Neuronal stem cell (in vitro differentiated cells): ENCODE results near the gene DUSP10.

Source experiments
- DNase-seq: peaks from one replicate; pipeline ENCODE4 v3.0.0-alpha.2; 2013; ENCODE audit warnings: low spot score
- H2AFZ ChIP-seq: one replicate; pipeline ENCODE4 v1.6.1; 2013; ENCODE audit warnings: mild to moderate bottlenecking, low read length, inconsistent platforms
- H2AK5ac ChIP-seq: 2 replicates; pipeline ENCODE4 v1.6.1; 2013; ENCODE audit warnings: low read depth, mild to moderate bottlenecking, inconsistent platforms, low read length, moderate library complexity, mixed read lengths
- H2BK120ac ChIP-seq: 2 replicates; pipeline ENCODE4 v1.6.1; 2013; ENCODE audit warnings: low read depth, mild to moderate bottlenecking, inconsistent platforms, low read length, moderate library complexity, mixed read lengths
- H2BK12ac ChIP-seq: one replicate; pipeline ENCODE4 v1.6.1; 2013; ENCODE audit warnings: low read length, inconsistent platforms
- H2BK15ac ChIP-seq: 2 replicates; pipeline ENCODE4 v1.6.1; 2013; ENCODE audit warnings: mild to moderate bottlenecking, low read length, inconsistent platforms, mixed read lengths
- H2BK5ac ChIP-seq: one replicate; pipeline ENCODE4 v1.6.1; 2013; ENCODE audit warnings: inconsistent platforms, mild to moderate bottlenecking, low read length, moderate library complexity
- H3K14ac ChIP-seq: one replicate; pipeline ENCODE4 v1.6.1; 2013; ENCODE audit warnings: low read length, inconsistent platforms
- H3K18ac ChIP-seq: 2 replicates; pipeline ENCODE4 v1.6.1; 2013; ENCODE audit warnings: low read length, inconsistent platforms
- H3K23ac ChIP-seq: 2 replicates; pipeline ENCODE4 v1.6.1; 2013; ENCODE audit warnings: low read depth, mild to moderate bottlenecking, mixed read lengths, low read length, inconsistent platforms; ENCODE audit not compliant: poor library complexity
- H3K27ac ChIP-seq: replicated peaks from 3 replicates; pipeline ENCODE4 v1.5.1; 2013; ENCODE audit warnings: low read length, inconsistent platforms
- H3K27me3 ChIP-seq, 3 experiments: 2 replicates each; pipeline ENCODE4 v1.6.1; 2013; ENCODE audit warnings: low read length in 3 of 3, mild to moderate bottlenecking in 2 of 3, inconsistent platforms in 1 of 3, low read depth in 1 of 3, mixed read lengths in 1 of 3, moderate library complexity in 1 of 3; ENCODE audit not compliant: control insufficient read depth in 3 of 3, insufficient read depth in 3 of 3
- H3K36me3 ChIP-seq, 2 donors: replicated peaks in 1 of 2; 2 replicates each; pipeline ENCODE4 v1.6.1; 2013; ENCODE audit warnings: low read length in 2 of 2; ENCODE audit not compliant: control insufficient read depth in 2 of 2, insufficient read depth in 2 of 2
- H3K4ac ChIP-seq: 2 replicates; pipeline ENCODE4 v1.6.1; 2013; ENCODE audit warnings: inconsistent platforms, mild to moderate bottlenecking, low read length, moderate library complexity
- H3K4me1 ChIP-seq, 2 donors: 1 replicate in 1 of 2; 2 replicates in 1 of 2; pipeline ENCODE4 v1.6.1; 2013; ENCODE audit warnings: low read length in 2 of 2, low read depth in 1 of 2; ENCODE audit not compliant: control insufficient read depth in 2 of 2, insufficient read depth in 1 of 2
- H3K4me2 ChIP-seq: one replicate; pipeline ENCODE4 v1.6.1; 2013; ENCODE audit warnings: mild to moderate bottlenecking, low read length, inconsistent platforms; ENCODE audit not compliant: insufficient read depth, poor library complexity, severe bottlenecking
- H3K4me3 ChIP-seq, 2 donors: 2 replicates each; pipeline ENCODE4 v1.5.1; 2013; ENCODE audit warnings: low read length in 2 of 2, mild to moderate bottlenecking in 2 of 2, inconsistent platforms in 1 of 2, moderate library complexity in 1 of 2
- H3K79me1 ChIP-seq: one replicate; pipeline ENCODE4 v1.6.1; 2013; ENCODE audit warnings: low read depth, mild to moderate bottlenecking, inconsistent platforms, low read length, moderate library complexity
- H3K9ac ChIP-seq: one replicate; pipeline ENCODE4 v1.6.1; 2013; ENCODE audit warnings: mild to moderate bottlenecking, low read depth, low read length, inconsistent platforms; ENCODE audit not compliant: poor library complexity
- H3K9me3 ChIP-seq, 2 donors: replicated peaks in 1 of 2; 2 replicates each; pipeline versions ENCODE3 to v1.6.1; 2013; ENCODE audit warnings: low read length in 2 of 2, mild to moderate bottlenecking in 2 of 2, inconsistent platforms in 1 of 2, low read depth in 1 of 2, mixed read lengths in 1 of 2, moderate library complexity in 1 of 2; ENCODE audit not compliant: control insufficient read depth in 2 of 2, insufficient read depth in 1 of 2
- H4K8ac ChIP-seq: one replicate; pipeline ENCODE4 v1.6.1; 2013; ENCODE audit warnings: low read depth, mild to moderate bottlenecking, inconsistent platforms, low read length, moderate library complexity
- H4K91ac ChIP-seq: one replicate; pipeline ENCODE4 v1.6.1; 2013; ENCODE audit warnings: low read length, low read depth, mild to moderate bottlenecking, inconsistent platforms; ENCODE audit not compliant: poor library complexity
- WGBS, 2 donors: extraction: QIAGEN DNeasy Blood & Tissue Kit; methylation state at CpG; one replicate each; pipeline ENCODE4 v1.1.7; 2013; ENCODE audit warnings: missing lambda C conversion rate in 2 of 2, mixed read lengths in 1 of 2; ENCODE audit not compliant: insufficient read length in 2 of 2, insufficient replicate concordance in 1 of 2; ENCODE audit errors: extremely low coverage in 2 of 2; 5-methylcytosine and 5-hydroxymethylcytosine counted together

The DUSP10 gene

DNA sequence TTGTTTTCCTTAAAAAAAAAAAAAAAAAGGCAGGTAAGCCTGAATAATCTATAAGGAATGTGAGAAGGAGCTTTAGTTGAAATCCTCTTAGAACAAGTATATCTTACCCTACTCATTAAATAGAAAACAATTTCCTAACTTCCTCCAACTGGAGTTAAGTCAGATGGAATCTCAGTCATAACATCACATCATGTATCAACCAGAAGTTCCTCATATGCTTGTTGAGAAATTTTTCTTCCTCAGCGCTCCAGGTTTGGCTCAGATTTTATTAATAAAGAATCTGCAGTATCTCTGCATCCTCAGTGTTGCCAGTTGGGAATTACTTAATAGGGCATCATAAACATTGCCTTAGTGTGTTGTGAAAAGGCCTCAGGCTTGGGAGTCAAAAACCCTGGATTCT lies 37.6 kb downstream of the DUSP10 start:
- Histone ChIP-seq H3K27ac (no peak overlapping the region), H4K91ac (no peak overlapping the region), H3K4me1 (peaks cover 5 to 8% of the 10 kb centered on the region in 2 donors), H2AFZ (no peak overlapping the region), H3K18ac (no peak overlapping the region), H3K79me1 (no peaks in the 10 kb centered on the region), H3K27me3 (no peaks in the 10 kb centered on the region), H3K9ac (no peak overlapping the region), H3K4me2 (no peak overlapping the region), H2BK15ac (no peak overlapping the region), H4K8ac (no peak overlapping the region), H3K23ac (no peak overlapping the region), H2AK5ac (no peak overlapping the region), H3K36me3 (no peaks in the 10 kb centered on the region), H2BK5ac (no peak overlapping the region), H3K14ac (no peak overlapping the region), H3K4me3 (no peak overlapping the region), H2BK12ac (no peak overlapping the region), H2BK120ac (no peak overlapping the region), H3K9me3 (no peaks in the 10 kb centered on the region), H3K4ac (no peak overlapping the region)
- WGBS, 2 donors, result no CpG with 5 or more reads among the region's 1 CpG
- no peak for DNase-seq

DNA sequence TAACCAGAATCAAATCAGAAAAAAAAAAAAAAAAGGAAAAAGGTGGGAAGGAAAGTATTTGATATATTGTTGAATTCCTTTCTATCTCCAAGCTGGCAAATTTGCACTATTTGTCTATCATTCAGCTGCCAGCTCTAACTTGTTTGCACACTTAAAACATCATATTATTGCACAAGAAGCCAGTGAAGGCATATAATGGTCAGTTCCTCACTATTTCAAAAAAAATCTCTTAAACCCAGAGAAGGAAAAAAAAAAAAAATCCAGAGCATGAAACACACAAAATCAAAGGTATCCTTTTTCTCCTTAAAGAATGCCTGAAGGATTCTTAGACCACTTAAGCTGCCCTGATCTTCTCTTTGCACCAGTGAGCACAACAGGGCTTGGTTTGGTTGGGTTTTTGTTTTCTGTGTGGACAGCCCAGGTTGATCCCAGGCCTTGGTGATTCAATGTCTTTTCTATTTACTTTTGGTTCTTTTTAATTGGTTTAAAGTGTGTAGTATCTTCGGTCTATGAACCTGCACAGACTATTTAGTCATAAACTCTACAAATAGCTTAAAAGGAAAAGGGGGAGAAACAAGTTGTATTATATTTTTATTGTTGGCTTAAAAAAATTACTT lies 40.2 kb downstream of the DUSP10 start:
- H3K9ac ChIP-seq, result no peak overlapping the region
- H3K27ac ChIP-seq, result no peak overlapping the region
- no peak overlapping the region for H2BK5ac ChIP-seq
- H3K18ac ChIP-seq, result no peak overlapping the region
- no peak overlapping the region for H3K4ac ChIP-seq
- no peak overlapping the region for H2BK120ac ChIP-seq
- H3K4me1 ChIP-seq, result peaks cover 0 to under 1% of the 10 kb centered on the region in 2 donors
- no peak overlapping the region for H2BK15ac ChIP-seq
- no peak overlapping the region for H4K8ac ChIP-seq
- H3K4me3 ChIP-seq, result no peak overlapping the region
- no peak overlapping the region for H2AK5ac ChIP-seq
- H3K23ac ChIP-seq, result no peak overlapping the region
- H4K91ac ChIP-seq, result no peak overlapping the region
- no peaks in the 10 kb centered on the region for H3K36me3 ChIP-seq
- H3K4me2 ChIP-seq, result no peak overlapping the region
- no peaks in the 10 kb centered on the region for H3K79me1 ChIP-seq
- no peak overlapping the region for H2BK12ac ChIP-seq
- no peak for DNase-seq
- WGBS, 2 donors, result no CpG with 5 or more reads among the region's 1 CpG
- no peaks in the 10 kb centered on the region for H3K9me3 ChIP-seq
- H3K27me3 ChIP-seq, result no peaks in the 10 kb centered on the region
- H3K14ac ChIP-seq, result no peak overlapping the region
- H2AFZ ChIP-seq, result no peak overlapping the region

DNA sequence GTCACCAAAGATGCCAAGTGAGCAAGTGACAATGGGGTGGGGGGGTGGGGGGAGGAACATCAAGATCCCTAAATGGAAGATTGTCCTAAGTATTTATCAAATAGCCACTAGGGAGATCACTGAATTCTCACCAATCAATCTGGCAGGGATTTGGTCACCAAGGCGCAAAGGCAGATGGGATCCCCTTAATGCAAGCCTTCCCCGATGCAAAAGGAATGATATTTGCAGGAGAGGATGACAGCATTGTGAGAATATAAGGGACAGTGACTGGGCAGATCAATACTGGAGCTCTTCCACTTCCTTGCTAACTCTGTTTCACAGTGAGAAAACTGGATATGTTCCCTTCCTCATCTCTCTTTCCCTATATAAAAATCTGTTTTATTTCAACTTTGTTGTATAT lies 40.9 kb downstream of the DUSP10 start:
- DNase-seq, result no peak
- no peak overlapping the region for H3K27ac ChIP-seq
- H2AK5ac ChIP-seq, result no peak overlapping the region
- H3K36me3 ChIP-seq, result no peaks in the 10 kb centered on the region
- no peak overlapping the region for H2BK15ac ChIP-seq
- H2BK5ac ChIP-seq, result no peak overlapping the region
- H3K9me3 ChIP-seq, result no peaks in the 10 kb centered on the region
- no peak overlapping the region for H2BK12ac ChIP-seq
- H3K27me3 ChIP-seq, result no peaks in the 10 kb centered on the region
- H3K9ac ChIP-seq, result no peak overlapping the region
- no peaks in the 10 kb centered on the region for H3K4me1 ChIP-seq
- no peak overlapping the region for H3K4me3 ChIP-seq
- H4K91ac ChIP-seq, result no peak overlapping the region
- no peak overlapping the region for H3K4ac ChIP-seq
- no CpG with 5 or more reads among the region's 2 CpGs for WGBS, 2 donors
- H3K23ac ChIP-seq, result no peak overlapping the region
- H4K8ac ChIP-seq, result no peak overlapping the region
- H3K4me2 ChIP-seq, result no peak overlapping the region
- no peak overlapping the region for H2AFZ ChIP-seq
- H2BK120ac ChIP-seq, result no peak overlapping the region
- no peak overlapping the region for H3K18ac ChIP-seq
- H3K14ac ChIP-seq, result no peak overlapping the region
- no peaks in the 10 kb centered on the region for H3K79me1 ChIP-seq

DNA sequence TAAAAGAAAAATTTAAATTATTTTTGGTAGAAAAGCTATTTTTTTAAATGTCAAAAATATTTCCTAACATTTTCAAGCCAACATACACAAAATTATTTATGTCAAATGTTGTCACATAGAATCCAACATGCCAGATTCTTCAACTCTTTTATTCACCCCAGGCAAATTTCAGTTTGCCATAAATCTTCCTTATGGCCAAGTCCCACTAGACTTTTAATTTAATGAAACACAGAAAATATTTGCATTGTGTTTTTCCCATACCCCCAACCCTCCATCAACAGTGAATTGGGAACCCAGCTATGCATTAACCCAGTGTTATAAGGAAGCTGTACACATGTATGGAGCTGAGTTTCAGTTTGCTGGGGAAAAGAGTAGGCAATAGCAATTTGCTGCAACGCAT lies 41.4 kb downstream of the DUSP10 start:
- Histone ChIP-seq H4K91ac (no peak overlapping the region), H3K79me1 (no peaks in the 10 kb centered on the region), H2BK5ac (no peak overlapping the region), H2AK5ac (no peak overlapping the region), H4K8ac (no peak overlapping the region), H3K9me3 (no peaks in the 10 kb centered on the region), H2AFZ (no peak overlapping the region), H2BK120ac (no peak overlapping the region), H3K4me2 (no peak overlapping the region), H3K27me3 (no peaks in the 10 kb centered on the region), H3K4me3 (no peak overlapping the region), H3K18ac (no peak overlapping the region), H3K36me3 (no peaks in the 10 kb centered on the region), H3K14ac (no peak overlapping the region), H3K23ac (no peak overlapping the region), H3K4ac (no peak overlapping the region), H3K27ac (no peak overlapping the region), H2BK15ac (no peak overlapping the region), H3K4me1 (no peaks in the 10 kb centered on the region), H2BK12ac (no peak overlapping the region), H3K9ac (no peak overlapping the region)
- no peak for DNase-seq
- no CpG with 5 or more reads among the region's 1 CpG for WGBS, 2 donors
